ENCODE measurements around the gene SPINK4.

Gene SPINK4

DNA sequence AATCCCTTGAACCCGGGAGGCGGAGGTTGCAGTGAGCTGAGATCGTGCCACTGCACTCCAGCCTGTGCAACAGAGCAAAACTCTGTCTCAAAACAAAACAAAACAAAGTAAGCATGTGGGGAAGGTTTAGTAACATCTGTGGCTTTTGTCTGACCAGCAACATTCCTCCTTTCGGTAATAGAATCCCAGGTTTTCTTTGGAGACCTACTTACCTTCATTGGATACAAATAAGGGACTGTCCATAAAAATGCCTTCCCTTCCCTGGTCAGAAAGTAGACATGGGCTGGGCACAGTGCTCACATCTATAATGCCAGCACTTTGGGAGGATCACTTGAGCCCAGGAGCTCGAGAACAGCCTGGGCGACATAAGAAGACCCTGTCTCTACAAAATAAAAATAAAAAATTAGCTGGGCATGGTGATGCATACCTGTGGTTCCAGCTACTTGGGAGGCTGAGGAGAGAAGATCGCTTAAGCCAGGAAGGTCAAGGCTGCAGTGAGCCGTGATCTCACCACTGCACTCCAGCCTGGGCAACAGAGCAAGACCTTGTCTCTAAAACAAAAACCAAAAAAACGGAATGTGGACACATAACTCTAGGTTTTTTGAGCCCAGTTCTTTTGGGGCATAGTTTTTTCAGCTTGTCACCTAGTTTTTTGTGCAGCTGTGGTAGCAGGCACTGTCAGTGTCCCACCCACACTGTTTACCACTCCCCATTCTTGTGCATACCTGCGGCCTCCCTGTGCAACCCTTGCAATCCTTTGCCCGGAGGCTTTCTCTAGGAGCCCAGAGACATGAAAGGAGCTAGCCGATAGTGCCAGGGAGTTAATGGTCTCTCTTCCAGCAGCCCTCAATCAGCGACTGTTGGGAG, 9.0 kb upstream of the SPINK4 start:
- no peak for DNase-seq

DNA sequence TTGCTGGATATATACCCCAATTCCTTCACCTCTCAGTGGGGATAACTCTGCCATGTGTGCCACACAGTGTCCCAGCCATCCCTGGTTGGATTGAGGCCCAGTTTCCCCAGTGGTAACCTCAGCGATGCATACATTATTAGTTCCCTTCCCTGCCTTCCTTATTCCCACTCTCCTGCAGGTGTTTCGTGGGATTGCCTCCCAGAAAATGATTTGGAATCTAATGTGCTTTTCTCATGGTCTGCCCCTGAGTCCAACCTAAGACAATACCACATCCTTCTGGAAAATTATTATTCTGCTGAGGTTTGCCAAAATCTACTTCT, 8.4 kb upstream of the SPINK4 start:
- DNase-seq: no peak

DNA sequence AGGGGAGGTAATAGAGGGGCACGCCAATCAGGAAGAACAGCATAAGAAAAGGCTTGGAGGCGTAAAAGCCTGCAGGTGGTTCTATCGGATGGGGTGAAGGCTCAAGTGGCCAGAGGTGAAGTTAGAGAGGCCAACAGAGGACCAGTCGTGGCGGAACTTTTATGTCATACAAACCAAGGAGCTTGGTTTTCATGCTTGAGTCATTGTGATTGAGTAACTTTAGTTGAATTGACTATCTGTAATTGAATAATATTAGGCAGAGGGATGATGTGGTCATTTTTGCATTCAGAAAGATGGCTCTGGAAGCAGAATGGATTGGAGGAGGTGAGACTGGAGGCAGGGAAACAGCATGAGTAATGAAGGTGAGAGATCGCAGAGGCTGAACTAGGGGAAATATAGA, 7.2 kb upstream of the SPINK4 start:
- no peak for DNase-seq

GRCh38 chr9:33233626-33234342, 6.2 kb upstream of the SPINK4 start:
- peak; percentile 71 for DNase-seq

DNA sequence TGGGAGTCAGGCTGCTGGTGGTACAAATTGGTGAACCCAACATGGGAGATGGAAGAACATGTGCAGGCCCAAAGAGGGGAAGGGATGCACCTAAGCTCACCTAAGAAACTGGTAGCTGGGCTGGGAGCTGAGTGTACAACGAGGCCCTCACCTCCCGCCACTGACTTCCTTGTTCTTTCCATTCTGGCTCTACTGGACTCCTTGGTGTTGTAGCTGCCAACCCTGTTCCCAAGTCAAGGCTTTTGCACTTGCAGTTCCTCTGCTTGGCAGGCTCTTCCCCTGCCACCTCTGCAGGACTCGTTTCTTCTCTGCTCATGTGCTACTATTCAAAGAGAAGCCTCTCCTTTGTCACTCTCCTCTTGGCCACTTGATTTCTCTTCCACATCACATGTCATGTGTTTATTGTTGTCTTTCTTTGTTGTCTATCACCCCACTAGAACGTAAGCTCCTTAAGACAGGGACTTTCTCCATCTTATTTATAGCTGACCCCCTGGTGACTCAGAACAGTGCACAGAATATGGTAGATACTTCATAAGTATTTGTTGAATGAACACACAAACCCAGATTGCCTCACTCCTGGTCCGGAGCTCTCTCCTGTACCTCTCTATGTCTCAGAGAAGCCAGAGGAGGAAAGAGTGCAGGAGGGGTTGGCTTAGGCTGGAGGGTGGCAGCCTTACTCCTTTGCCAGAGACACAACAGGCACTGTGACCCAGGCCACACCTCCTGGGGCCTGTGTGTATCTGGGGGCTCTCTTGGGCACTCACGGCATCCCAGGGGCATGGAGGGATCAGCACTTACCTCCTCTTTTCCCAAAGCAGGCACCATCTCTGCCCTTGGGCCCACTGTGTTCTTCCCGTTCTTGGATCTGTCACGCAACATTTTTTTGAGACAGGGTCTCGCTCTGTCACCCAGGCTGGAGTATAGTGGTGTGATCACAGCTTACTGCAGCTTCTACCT, 5.2 kb upstream of the SPINK4 start:
- DNase-seq: no peak

- DNase-seq: no peak
Measured at GRCh38 chr9:33236571-33236970, 3.4 kb upstream of the SPINK4 start.

DNA sequence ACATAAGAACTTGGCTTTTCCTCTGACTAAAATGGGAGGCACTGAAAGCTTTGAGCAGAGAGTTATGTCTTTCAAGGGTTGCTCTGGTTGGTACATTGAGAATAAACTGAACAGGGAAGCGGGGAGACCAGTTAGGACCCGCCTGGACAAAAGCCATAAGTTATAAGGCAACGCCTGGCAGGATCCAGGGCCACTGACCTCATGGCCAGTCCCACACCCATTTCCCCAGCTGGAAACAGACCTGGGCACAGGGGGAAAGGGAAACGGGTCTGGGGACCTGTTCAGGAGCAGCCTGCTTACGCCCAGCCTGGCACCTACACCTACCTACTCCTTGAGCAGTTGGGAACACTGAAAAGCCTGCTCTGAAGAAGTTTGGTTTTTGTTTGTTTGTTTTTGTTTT, 1.3 kb downstream of the SPINK4 start:
- no peak for DNase-seq

DNA sequence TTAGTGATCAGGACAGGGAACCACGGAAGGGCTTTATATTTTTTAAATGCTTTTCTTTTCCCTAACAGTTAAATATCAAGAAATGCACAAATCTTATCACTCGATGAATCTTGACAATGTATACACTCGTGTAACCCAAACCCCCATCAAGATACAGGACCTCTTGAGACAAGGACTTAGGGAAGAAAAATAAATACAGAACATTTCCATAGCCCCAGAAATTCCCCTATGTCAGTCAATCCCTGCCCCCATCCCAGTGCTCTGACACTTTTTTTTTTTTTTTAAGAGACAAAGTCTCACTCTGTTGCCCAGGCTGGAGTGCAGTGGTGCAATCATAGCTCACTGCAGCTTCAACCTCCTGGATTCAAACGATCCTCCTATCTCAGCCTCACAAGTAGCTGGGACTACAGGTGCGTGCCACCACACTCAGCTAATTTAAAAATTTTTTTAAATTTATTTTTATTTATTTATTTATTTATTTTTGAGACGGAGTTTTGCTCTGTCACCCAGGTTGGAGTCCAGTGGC, 2.7 kb downstream of the SPINK4 start:
- no peak for DNase-seq

GRCh38 chr9:33244137-33244784, 4.3 kb downstream of the SPINK4 start:
- no peak for DNase-seq

DNA sequence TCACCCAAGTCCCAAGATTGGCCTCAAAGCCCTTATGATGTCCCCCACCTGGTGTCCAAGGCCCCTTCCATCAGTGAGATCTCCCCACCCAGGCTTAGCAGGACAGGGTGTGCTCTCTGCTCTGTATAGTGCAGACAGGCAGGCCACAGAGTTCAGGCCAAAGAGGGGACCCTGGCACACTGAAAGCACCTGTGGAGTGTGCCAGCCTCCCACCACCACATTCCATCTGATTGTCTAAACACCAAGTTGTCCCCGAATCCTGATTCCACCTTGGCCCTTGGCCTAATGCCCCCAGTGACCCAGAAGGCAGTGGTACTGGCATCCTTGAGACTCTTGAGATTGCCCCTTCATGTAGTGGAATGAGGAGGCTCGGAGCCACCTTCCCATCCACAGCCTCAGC, 5.4 kb downstream of the SPINK4 start:
- no peak for DNase-seq

DNA sequence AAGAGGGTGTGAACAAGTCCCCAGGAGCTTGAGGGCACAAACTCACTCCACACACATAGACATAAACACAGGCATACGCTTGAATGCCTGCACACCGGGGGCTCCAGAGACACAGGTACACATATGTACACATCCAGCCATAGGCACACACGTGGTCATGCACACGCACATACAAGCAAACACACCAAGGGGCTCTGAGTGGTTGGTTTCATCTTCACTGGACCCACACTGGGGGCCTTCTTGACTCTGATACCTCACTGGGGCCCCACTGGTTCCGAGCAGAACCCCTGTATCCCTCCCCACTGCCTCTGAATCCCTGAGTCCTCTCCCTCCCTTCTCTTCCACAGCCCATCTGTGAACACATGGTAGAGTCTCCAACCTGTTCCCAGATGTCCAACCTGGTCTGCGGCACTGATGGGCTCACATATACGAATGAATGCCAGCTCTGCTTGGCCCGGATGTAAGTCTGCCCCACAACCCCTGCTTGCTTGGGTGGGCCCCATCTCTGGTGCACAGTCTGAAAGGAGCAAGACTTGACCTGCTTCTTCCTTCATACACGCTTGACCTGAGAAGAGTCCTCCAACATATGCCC, 6.4 kb downstream of the SPINK4 start:
- no peak for DNase-seq

GRCh38 chr9:33248606-33249005, 8.6 kb downstream of the SPINK4 start:
- DNase-seq: no peak

DNA sequence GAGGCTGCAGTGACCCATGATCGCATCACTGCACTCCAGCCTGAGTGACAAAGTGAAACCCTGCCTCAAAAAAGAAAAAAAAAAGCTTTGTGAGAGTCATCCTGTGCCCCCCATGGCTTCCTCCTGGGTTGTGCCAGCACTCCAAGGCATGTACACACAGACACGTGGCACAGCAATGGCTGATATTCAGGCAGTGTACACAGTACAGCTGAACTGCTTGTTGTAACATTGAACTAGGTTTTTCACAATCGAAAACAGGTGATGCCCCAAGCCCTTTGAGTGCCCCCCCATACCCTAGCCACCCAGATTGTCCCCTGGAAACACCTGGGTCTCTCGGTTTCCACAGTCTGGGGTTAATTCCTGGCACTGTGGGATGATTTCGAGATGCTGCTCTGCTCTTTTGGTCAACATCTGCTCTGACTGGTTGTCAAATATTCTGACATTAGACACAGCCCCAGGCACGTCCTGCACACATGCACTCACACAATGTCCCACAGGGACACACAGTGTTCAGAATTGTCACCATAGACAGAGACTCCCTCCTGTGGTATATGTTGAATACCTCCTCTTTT, 9.2 kb downstream of the SPINK4 start:
- no peak for DNase-seq

DNA sequence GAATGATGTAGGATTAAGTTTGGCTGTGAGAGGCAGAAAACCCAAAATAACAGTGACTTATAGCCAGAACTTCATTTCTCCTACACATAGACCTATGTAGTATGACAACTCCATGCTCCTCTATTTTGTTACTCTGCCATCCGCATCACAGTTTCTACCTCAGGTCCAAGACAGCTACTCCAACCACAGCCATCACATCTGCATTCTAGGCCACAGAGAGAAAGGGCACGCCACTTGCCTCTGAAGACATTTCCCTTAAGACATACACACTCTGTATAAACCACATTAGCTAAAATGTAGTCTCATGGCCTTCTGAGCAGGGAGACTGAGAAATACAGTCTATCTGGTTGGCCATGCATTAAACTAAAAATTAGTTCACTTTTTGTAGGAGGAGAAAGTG, 10.0 kb downstream of the SPINK4 start:
- DNase-seq: no peak

GRCh38 chr9:33250458-33250995, 10.6 kb downstream of the SPINK4 start:
- DNase-seq: no peak

DNA sequence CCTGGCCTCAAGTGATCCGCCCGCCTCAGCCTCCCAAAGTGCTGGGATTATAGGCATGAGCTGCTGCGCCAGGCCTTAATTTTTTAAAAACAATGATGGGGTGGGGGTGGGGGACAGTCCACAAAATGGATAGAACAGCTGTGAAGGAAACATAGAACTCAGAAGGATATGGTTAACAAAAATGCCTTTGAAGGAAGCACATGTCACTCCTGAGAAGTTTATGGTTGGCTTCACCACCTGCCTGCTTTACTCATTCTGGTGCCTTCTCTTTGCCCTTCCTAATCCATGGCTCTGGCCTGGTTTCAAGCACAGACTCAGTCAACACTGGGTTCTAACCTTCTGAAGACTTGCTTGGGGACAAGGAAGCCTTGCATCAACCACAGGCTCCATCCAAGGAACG, 14.2 kb downstream of the SPINK4 start:
- no peak for DNase-seq

DNA sequence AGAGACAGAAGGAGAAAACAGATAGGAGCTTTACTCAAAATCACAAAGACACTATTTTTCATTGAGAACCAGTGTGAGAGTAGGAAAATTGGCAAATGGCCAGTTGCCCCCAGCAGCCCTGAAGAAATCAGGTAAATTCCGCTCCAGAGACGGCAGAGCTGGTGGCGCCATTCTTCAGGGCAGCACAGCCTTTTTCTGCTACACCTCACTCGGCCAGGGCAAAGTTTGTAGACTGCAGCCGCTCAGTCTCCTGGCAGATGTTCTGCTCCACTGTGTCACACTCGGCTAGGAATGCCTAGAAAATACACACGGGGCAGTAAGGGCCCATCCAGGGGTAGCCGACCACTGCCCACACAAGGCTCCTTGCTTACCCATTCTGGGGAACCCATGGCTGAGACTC, 15.0 kb downstream of the SPINK4 start:
- no peak for DNase-seq

DNA sequence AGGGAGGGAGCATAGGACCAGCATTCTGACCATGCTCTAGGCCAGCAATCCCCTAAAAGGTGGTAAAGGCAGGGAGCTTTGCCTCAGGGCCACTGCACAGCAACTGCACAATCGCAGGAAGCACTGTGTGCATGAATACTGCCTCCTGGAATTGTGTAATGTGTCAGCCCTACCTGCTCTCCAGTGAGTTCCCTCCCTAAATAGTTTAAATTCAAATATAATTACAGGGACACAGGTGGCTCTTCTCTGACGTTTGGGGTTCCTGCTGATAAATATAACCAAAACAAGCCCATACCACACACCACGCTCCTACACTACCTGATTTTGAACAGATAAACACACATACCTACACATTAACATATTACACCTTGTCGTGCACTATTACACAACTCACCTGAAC, 15.5 kb downstream of the SPINK4 start:
- no peak for DNase-seq

- DNase-seq: no peak
Measured at GRCh38 chr9:33256236-33256635, 16.3 kb downstream of the SPINK4 start.

DNA sequence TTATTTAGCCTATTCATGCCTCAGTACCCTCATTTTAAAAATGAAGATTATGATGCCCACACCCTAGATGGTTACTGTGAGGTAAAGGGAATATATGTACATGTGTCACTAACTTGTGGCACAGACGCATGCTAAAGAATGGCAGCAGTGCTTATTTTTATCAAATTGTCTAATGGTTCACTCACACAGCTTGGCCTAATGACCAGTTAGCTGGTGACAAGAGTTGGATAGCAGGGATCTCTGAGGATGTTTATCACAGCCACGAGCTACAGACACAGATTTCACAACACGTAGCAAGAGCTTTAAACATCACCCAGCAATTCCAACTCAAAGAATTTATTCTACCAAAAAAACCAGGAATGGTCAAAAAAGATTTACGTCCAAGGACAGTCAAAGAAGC, 17.3 kb downstream of the SPINK4 start:
- DNase-seq: no peak

DNA sequence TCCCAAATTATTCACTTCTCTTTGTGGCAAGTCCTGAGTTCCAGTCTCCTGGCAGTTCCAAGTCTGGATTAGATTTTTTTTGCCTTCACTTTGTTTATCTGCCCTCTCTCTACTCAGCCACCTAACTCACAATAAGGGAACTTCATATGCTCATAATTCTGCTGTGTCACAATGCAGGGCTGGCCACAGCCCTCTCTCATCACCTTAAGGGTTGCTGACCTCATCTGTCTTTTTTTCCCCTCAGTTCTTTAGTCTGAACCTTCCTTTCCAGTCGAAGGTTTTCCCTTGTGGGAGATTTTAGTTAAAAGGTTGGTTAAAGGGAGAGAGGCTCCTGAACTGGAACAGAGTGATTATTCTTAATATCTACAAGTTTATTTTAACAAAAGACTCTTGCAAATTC, 20.4 kb downstream of the SPINK4 start:
- DNase-seq: no peak
